ENCODE data around the gene CCR7. TPM values are rescaled to one million over a fixed set of nuclear protein-coding genes. Genes with fewer than 3 reads are reported as not detected.

CCR7 gene
- total and polyA plus RNA-seq, 2 of the 13 experiments (the other 11 are each of a cell fraction or from before 2014, with no cell fraction given) = 0.04 to 0.53 TPM

DNA sequence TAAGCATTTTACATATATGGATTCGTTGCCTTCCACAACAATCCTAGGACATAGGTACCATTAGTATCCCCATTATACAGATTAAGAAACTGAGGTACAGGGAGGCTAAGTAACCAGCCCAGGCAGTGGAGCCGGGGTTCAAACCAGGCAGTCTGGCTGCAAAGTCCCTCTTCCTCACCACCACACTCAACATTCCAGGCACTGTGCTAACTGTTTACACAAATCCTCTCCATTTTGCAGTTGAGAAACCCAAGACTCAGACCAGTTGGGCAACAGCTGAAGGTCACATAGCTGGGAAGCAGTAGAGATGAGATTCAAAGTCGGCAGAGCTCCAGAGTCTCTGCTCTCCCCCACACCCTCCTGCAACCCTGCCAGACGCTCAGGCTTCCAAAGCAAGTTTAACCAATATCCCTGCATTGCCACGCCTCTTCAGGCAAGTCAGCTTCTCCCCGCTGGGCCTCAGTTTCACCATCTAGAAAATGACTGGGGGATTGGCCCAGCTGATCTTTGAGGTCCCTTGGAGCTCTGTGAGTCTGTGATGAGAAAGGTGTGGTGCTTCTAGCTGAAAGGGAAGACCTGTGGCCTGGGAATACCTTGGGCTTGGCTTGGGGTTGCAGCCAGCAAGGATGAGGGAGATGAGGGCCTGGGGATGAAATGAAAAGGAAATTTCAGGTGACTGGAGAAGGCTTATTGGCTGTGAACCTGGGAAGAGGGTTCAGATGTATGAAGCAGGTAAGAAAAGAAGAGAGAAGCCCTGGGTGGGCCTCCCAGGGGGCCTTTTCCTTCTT is 14.0 kb downstream of the CCR7 start (continued):
- TF ChIP-seq ZBTB7B (CRISPR knock-in tag; IDR thresholded peaks at IDR 0.05) (peak; percentile 89), ZNF136 (CRISPR knock-in tag; IDR thresholded peaks at IDR 0.05; ENCODE audit: low read depth) (peak; percentile 61; the same call in 1 of the 2 replicates), CREB1 (IDR thresholded peaks at IDR 0.05) (no peak), CREB1 (CRISPR knock-in tag; IDR thresholded peaks at IDR 0.05) (no peak), CAMTA2 (CRISPR knock-in tag; IDR thresholded peaks at IDR 0.05; ENCODE audit: borderline replicate concordance) (no peak), MAFK (conservative IDR thresholded peaks at IDR 0.05 in 1 of 2, IDR thresholded peaks at IDR 0.05 in 1 of 2; ENCODE audit: low read length in 2 of 2) (no peak), ZNF841 (CRISPR knock-in tag; IDR thresholded peaks at IDR 0.05; ENCODE audit: borderline replicate concordance) (0 out of 2 replicates have a peak, but pooled peaks have one; percentile 41), GABPB1 (CRISPR knock-in tag; IDR thresholded peaks at IDR 0.05) (peak; percentile 56; the same call in 1 of the 2 replicates), TCF7L2 (IDR thresholded peaks at IDR 0.05; ENCODE audit: low read depth, low read length) (no peak), ZNF326 (CRISPR knock-in tag; IDR thresholded peaks at IDR 0.05; ENCODE audit: borderline replicate concordance) (no peak)
- TF ChIP-seq, protein P1, sequence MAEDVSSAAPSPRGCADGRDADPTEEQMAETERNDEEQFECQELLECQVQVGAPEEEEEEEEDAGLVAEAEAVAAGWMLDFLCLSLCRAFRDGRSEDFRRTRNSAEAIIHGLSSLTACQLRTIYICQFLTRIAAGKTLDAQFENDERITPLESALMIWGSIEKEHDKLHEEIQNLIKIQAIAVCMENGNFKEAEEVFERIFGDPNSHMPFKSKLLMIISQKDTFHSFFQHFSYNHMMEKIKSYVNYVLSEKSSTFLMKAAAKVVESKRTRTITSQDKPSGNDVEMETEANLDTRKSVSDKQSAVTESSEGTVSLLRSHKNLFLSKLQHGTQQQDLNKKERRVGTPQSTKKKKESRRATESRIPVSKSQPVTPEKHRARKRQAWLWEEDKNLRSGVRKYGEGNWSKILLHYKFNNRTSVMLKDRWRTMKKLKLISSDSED (CRISPR knock-in tag; IDR thresholded peaks at IDR 0.05) = no peak
- TF ChIP-seq, protein P2, sequence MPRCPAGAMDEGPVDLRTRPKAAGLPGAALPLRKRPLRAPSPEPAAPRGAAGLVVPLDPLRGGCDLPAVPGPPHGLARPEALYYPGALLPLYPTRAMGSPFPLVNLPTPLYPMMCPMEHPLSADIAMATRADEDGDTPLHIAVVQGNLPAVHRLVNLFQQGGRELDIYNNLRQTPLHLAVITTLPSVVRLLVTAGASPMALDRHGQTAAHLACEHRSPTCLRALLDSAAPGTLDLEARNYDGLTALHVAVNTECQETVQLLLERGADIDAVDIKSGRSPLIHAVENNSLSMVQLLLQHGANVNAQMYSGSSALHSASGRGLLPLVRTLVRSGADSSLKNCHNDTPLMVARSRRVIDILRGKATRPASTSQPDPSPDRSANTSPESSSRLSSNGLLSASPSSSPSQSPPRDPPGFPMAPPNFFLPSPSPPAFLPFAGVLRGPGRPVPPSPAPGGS (CRISPR knock-in tag; IDR thresholded peaks at IDR 0.05) = 0 out of 2 replicates have a peak, but pooled peaks have one; percentile 51
- TF ChIP-seq, protein P3, sequence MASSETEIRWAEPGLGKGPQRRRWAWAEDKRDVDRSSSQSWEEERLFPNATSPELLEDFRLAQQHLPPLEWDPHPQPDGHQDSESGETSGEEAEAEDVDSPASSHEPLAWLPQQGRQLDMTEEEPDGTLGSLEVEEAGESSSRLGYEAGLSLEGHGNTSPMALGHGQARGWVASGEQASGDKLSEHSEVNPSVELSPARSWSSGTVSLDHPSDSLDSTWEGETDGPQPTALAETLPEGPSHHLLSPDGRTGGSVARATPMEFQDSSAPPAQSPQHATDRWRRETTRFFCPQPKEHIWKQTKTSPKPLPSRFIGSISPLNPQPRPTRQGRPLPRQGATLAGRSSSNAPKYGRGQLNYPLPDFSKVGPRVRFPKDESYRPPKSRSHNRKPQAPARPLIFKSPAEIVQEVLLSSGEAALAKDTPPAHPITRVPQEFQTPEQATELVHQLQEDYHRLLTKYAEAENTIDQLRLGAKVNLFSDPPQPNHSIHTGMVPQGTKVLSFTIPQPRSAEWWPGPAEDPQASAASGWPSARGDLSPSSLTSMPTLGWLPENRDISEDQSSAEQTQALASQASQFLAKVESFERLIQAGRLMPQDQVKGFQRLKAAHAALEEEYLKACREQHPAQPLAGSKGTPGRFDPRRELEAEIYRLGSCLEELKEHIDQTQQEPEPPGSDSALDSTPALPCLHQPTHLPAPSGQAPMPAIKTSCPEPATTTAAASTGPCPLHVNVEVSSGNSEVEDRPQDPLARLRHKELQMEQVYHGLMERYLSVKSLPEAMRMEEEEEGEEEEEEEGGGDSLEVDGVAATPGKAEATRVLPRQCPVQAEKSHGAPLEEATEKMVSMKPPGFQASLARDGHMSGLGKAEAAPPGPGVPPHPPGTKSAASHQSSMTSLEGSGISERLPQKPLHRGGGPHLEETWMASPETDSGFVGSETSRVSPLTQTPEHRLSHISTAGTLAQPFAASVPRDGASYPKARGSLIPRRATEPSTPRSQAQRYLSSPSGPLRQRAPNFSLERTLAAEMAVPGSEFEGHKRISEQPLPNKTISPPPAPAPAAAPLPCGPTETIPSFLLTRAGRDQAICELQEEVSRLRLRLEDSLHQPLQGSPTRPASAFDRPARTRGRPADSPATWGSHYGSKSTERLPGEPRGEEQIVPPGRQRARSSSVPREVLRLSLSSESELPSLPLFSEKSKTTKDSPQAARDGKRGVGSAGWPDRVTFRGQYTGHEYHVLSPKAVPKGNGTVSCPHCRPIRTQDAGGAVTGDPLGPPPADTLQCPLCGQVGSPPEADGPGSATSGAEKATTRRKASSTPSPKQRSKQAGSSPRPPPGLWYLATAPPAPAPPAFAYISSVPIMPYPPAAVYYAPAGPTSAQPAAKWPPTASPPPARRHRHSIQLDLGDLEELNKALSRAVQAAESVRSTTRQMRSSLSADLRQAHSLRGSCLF (CRISPR knock-in tag; IDR thresholded peaks at IDR 0.05; ENCODE audit: borderline replicate concordance) = no peak
- TF ChIP-seq, protein P4, sequence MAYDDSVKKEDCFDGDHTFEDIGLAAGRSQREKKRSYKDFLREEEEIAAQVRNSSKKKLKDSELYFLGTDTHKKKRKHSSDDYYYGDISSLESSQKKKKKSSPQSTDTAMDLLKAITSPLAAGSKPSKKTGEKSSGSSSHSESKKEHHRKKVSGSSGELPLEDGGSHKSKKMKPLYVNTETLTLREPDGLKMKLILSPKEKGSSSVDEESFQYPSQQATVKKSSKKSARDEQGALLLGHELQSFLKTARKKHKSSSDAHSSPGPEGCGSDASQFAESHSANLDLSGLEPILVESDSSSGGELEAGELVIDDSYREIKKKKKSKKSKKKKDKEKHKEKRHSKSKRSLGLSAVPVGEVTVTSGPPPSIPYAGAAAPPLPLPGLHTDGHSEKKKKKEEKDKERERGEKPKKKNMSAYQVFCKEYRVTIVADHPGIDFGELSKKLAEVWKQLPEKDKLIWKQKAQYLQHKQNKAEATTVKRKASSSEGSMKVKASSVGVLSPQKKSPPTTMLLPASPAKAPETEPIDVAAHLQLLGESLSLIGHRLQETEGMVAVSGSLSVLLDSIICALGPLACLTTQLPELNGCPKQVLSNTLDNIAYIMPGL (CRISPR knock-in tag; IDR thresholded peaks at IDR 0.05; ENCODE audit: borderline replicate concordance in 1 of 2, low read depth in 1 of 2) = peak; percentile 21 to 40; a peak in 1 of 4 replicates
- TF ChIP-seq, protein P5, sequence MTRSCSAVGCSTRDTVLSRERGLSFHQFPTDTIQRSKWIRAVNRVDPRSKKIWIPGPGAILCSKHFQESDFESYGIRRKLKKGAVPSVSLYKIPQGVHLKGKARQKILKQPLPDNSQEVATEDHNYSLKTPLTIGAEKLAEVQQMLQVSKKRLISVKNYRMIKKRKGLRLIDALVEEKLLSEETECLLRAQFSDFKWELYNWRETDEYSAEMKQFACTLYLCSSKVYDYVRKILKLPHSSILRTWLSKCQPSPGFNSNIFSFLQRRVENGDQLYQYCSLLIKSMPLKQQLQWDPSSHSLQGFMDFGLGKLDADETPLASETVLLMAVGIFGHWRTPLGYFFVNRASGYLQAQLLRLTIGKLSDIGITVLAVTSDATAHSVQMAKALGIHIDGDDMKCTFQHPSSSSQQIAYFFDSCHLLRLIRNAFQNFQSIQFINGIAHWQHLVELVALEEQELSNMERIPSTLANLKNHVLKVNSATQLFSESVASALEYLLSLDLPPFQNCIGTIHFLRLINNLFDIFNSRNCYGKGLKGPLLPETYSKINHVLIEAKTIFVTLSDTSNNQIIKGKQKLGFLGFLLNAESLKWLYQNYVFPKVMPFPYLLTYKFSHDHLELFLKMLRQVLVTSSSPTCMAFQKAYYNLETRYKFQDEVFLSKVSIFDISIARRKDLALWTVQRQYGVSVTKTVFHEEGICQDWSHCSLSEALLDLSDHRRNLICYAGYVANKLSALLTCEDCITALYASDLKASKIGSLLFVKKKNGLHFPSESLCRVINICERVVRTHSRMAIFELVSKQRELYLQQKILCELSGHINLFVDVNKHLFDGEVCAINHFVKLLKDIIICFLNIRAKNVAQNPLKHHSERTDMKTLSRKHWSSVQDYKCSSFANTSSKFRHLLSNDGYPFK (CRISPR knock-in tag; IDR thresholded peaks at IDR 0.05; ENCODE audit: borderline replicate concordance) = no peak
